Measurements from ENCODE around the gene C3orf52.

Gene C3orf52

GRCh38 chr3:112143689-112144088, 57.5 kb downstream of the C3orf52 start:
- intact Hi-C loops (cut with micrococcal nuclease) = no loop called here
- Mint-ChIP-seq H3K27me3 (no peaks in the 10 kb centered on the region), H3K9me3 (peaks cover 42% of the 10 kb centered on the region), H3K4me1 (ENCODE audit: low read depth) (no peaks in the 10 kb centered on the region), H3K4me3 (no peak overlapping the region), H3K36me3 (ENCODE audit: low read depth) (no peaks in the 10 kb centered on the region), H3K27ac (no peak overlapping the region)

GRCh38 chr3:112149136-112149535, 62.9 kb downstream of the C3orf52 start:
- no peaks in the 10 kb centered on the region for H3K4me1 Mint-ChIP-seq (ENCODE audit: low read depth)
- no peak overlapping the region for H3K27ac Mint-ChIP-seq
- peaks cover 53% of the 10 kb centered on the region for H3K9me3 Mint-ChIP-seq
- intact Hi-C loops (cut with micrococcal nuclease) = no loop called here
- no peaks in the 10 kb centered on the region for H3K27me3 Mint-ChIP-seq
- no peaks in the 10 kb centered on the region for H3K36me3 Mint-ChIP-seq (ENCODE audit: low read depth)
- H3K4me3 Mint-ChIP-seq = no peak overlapping the region

- H3K4me1 Mint-ChIP-seq (ENCODE audit: low read depth) = no peaks in the 10 kb centered on the region
- intact Hi-C loops (cut with micrococcal nuclease) = no loop called here
- H3K27me3 Mint-ChIP-seq = no peaks in the 10 kb centered on the region
- H3K9me3 Mint-ChIP-seq = peaks cover 23% of the 10 kb centered on the region
- no peak overlapping the region for H3K4me3 Mint-ChIP-seq
- H3K27ac Mint-ChIP-seq = no peak overlapping the region
- H3K36me3 Mint-ChIP-seq (ENCODE audit: low read depth) = no peaks in the 10 kb centered on the region
These were observed 81.6 kb downstream of the C3orf52 start for GRCh38 chr3:112167758-112168157.
